GM23248 (cell line): Measurements from ENCODE around the gene ATP10A. TPM values are rescaled to one million over a fixed set of nuclear protein-coding genes. Genes with fewer than 3 reads are reported as not detected.

Experiments
- DNase-seq: peaks from one replicate; pipeline ENCODE4 v3.0.0-alpha.2; 2015
- H2AFZ ChIP-seq: fragments of 200-600 bp; sonication (generic); 2 replicates; pipeline ENCODE4 v1.6.1; 2016; ENCODE audit warnings: antibody characterized with exemption
- H3F3A ChIP-seq: fragments of 200-600 bp; sonication (generic); 2 replicates; pipeline ENCODE4 v1.6.1; 2016; ENCODE audit warnings: mild to moderate bottlenecking, antibody characterized with exemption, mixed run types; ENCODE audit not compliant: insufficient read depth
- H3K27ac ChIP-seq: fragments of 200-600 bp; sonication (generic); 2 replicates; pipeline ENCODE4 v1.5.1; 2016; ENCODE audit warnings: mild to moderate bottlenecking
- H3K27me3 ChIP-seq: fragments of 200-600 bp; sonication (generic); replicated peaks from 2 replicates; pipeline ENCODE4 v1.6.1; 2016; ENCODE audit warnings: mild to moderate bottlenecking; ENCODE audit not compliant: insufficient read depth
- H3K36me3 ChIP-seq: fragments of 200-600 bp; sonication (generic); 2 replicates; pipeline ENCODE4 v1.6.1; 2016; ENCODE audit warnings: low read depth, mild to moderate bottlenecking
- H3K4me1 ChIP-seq: fragments of 200-600 bp; sonication (generic); 2 replicates; pipeline ENCODE4 v1.6.1; 2016; ENCODE audit warnings: mild to moderate bottlenecking; ENCODE audit not compliant: insufficient read depth
- H3K4me2 ChIP-seq: fragments of 200-600 bp; sonication (generic); one replicate; pipeline ENCODE4 v1.6.1; 2016; ENCODE audit warnings: mild to moderate bottlenecking; ENCODE audit not compliant: unreplicated experiment
- H3K4me3 ChIP-seq: fragments of 200-600 bp; sonication (generic); 2 replicates; pipeline ENCODE4 v1.5.1; 2016; ENCODE audit warnings: mild to moderate bottlenecking
- H3K79me2 ChIP-seq: fragments of 200-600 bp; sonication (generic); 2 replicates; pipeline ENCODE4 v1.6.1; 2016; ENCODE audit warnings: mild to moderate bottlenecking; ENCODE audit not compliant: insufficient read depth
- H3K9ac ChIP-seq: fragments of 200-600 bp; sonication (generic); 2 replicates; pipeline ENCODE4 v1.6.1; 2016; ENCODE audit warnings: mild to moderate bottlenecking
- H3K9me2 ChIP-seq: fragments of 200-600 bp; sonication (generic); 2 replicates; pipeline ENCODE4 v1.6.1; 2016; ENCODE audit warnings: mixed run types, mild to moderate bottlenecking, moderate library complexity; ENCODE audit not compliant: insufficient read depth
- H3K9me3 ChIP-seq: fragments of 200-600 bp; sonication (generic); one replicate; pipeline ENCODE4 v1.6.1; 2017; ENCODE audit warnings: low read depth
- H4K20me1 ChIP-seq: fragments of 200-600 bp; sonication (generic); 2 replicates; pipeline ENCODE4 v1.6.0; 2016; ENCODE audit not compliant: insufficient read depth
- EZH2 ChIP-seq: fragments of 200-600 bp; sonication (generic); IDR thresholded peaks from 2 replicates; pipeline ENCODE4 v1.6.1; 2018; ENCODE audit warnings: antibody characterized with exemption, mild to moderate bottlenecking; ENCODE audit not compliant: insufficient read depth, poor library complexity, severe bottlenecking
- EZH2phosphoT487 ChIP-seq: fragments of 200-600 bp; sonication (generic); IDR thresholded peaks from 2 replicates; pipeline ENCODE4 v1.6.1; 2018; ENCODE audit warnings: antibody characterized with exemption, moderate library complexity, mild to moderate bottlenecking, low read depth; ENCODE audit not compliant: insufficient read depth
- WGBS, 2 experiments: methylation state at CpG; one replicate each; pipeline ENCODE4 v1.1.6; 2015 to 2017; ENCODE audit warnings: low lambda C conversion rate in 2 of 2, low coverage in 1 of 2; ENCODE audit errors: missing lambda C conversion rate in 2 of 2; 5-methylcytosine and 5-hydroxymethylcytosine counted together
- in situ Hi-C: fragments of 300-500 bp; cut with MboI; formaldehyde crosslinking; loops from 2 replicates; pipeline ENCODE4 v1.15.0; 2020
- polyA plus RNA-seq: library from polyadenylated mRNA; unstranded; fragments of >200 nt; fragmentation: Nextera tagmentation; extraction: Ambion mirVana; gene quantifications from 2 replicates; pipeline ENCODE4 v1.2.1, GENCODE V29; 2016
- total RNA-seq: library from RNA; depleted of rRNA; stranded (reverse); fragments of >200 nt; shearing (Covaris generic); gene quantifications from 2 replicates; pipeline ENCODE4 v1.2.3, GENCODE V29; 2014

Gene ATP10A
- total and polyA plus RNA-seq, 2 experiments from 2014 or later = 20.4 to 64.1 TPM

GRCh38 chr15:25909325-25909724 lies 46.2 kb upstream of the ATP10A start:
- DNase-seq = no peak
- Histone ChIP-seq H3K9me2 (no peaks in the 10 kb centered on the region), H3K4me2 (no peak overlapping the region), H3K79me2 (no peaks in the 10 kb centered on the region), H3F3A (peaks cover 14% of the 10 kb centered on the region; the same call in 1 of the 2 replicates), H3K27ac (no peak overlapping the region), H4K20me1 (no peaks in the 10 kb centered on the region), H3K27me3 (no peaks in the 10 kb centered on the region), H3K9me3 (peaks cover 4% of the 10 kb centered on the region), H3K36me3 (no peaks in the 10 kb centered on the region), H3K4me3 (no peak overlapping the region), H3K4me1 (peaks cover 15% of the 10 kb centered on the region), H2AFZ (no peak overlapping the region), H3K9ac (no peak overlapping the region)
- TF ChIP-seq EZH2phosphoT487 (no peak), EZH2 (no peak)
- in situ Hi-C loops = no loop called here
- WGBS, 2 experiments = 87 to 97% methylated on average over 19 to 21 of the region's 21 CpGs

- in situ Hi-C loops = no loop called here
- 0 to 4% methylated on average over 2 of the region's 2 CpGs for WGBS, 2 experiments
Observed at GRCh38 chr15:25905140-25905539, 42.0 kb upstream of the ATP10A start.

GRCh38 chr15:25903024-25903581 lies 40.0 kb upstream of the ATP10A start:
- no peak overlapping the region for H3K4me3 ChIP-seq
- no peaks in the 10 kb centered on the region for H4K20me1 ChIP-seq
- WGBS, 2 experiments = 42 to 43% methylated on average over 10 of the region's 10 CpGs
- H3F3A ChIP-seq = peaks cover 50% of the 10 kb centered on the region
- in situ Hi-C loops = no loop called here
- H3K4me2 ChIP-seq = peak overlapping the region; percentile 48
- H3K79me2 ChIP-seq = no peaks in the 10 kb centered on the region
- TF ChIP-seq EZH2phosphoT487 = no peak
- no peaks in the 10 kb centered on the region for H3K36me3 ChIP-seq
- H2AFZ ChIP-seq = peak overlapping the region; percentile 74
- peak; percentile 89 for DNase-seq
- no peaks in the 10 kb centered on the region for H3K9me3 ChIP-seq
- H3K4me1 ChIP-seq = peaks cover 63% of the 10 kb centered on the region
- H3K9ac ChIP-seq = peak overlapping the region; percentile 60
- no peaks in the 10 kb centered on the region for H3K27me3 ChIP-seq
- peak overlapping the region; percentile 82 for H3K27ac ChIP-seq
- H3K9me2 ChIP-seq = no peaks in the 10 kb centered on the region

More at GRCh38 chr15:25905140-25905539, 42.0 kb upstream of the ATP10A start:
- Histone ChIP-seq H4K20me1 (no peaks in the 10 kb centered on the region), H3K27ac (peak overlapping the region; percentile 88), H3F3A (peaks cover 47% of the 10 kb centered on the region), H3K4me3 (no peak overlapping the region), H3K9ac (peak overlapping the region; percentile 47), H3K79me2 (no peaks in the 10 kb centered on the region), H2AFZ (peak overlapping the region; percentile 46), H3K4me2 (peak overlapping the region; percentile 33), H3K9me3 (no peaks in the 10 kb centered on the region), H3K9me2 (no peaks in the 10 kb centered on the region), H3K4me1 (peaks cover 56% of the 10 kb centered on the region), H3K27me3 (no peaks in the 10 kb centered on the region), H3K36me3 (no peaks in the 10 kb centered on the region)
- peak; percentile 96 for DNase-seq
- TF ChIP-seq EZH2phosphoT487 (no peak), EZH2 (no peak)

GRCh38 chr15:25901811-25902605 lies 38.9 kb upstream of the ATP10A start:
- TF ChIP-seq EZH2phosphoT487 = no peak
- no peak for TF ChIP-seq EZH2
- Histone ChIP-seq H3K4me2 (no peak overlapping the region), H3K36me3 (no peaks in the 10 kb centered on the region), H3K9ac (no peak overlapping the region), H3K27me3 (no peaks in the 10 kb centered on the region), H3K9me3 (no peaks in the 10 kb centered on the region), H2AFZ (no peak overlapping the region), H4K20me1 (no peaks in the 10 kb centered on the region), H3K4me1 (peaks cover 63% of the 10 kb centered on the region), H3F3A (peaks cover 50% of the 10 kb centered on the region), H3K79me2 (no peaks in the 10 kb centered on the region), H3K4me3 (no peak overlapping the region), H3K9me2 (no peaks in the 10 kb centered on the region), H3K27ac (peak overlapping the region; percentile 82)
- WGBS, 2 experiments = 80 to 85% methylated on average over 14 of the region's 14 CpGs
- DNase-seq = peak; percentile 55
- in situ Hi-C loops = no loop called here
